ENCODE measurements around the gene SLC2A4.
A peak's percentile ranks its signal among the peaks of the same experiment; 100 is the strongest.
"Not testable (repeated sequence)": the region's sequence is repeated elsewhere in the genome, so short reads cannot be mapped to it uniquely, and the experiment has no call there.

Gene SLC2A4

GRCh38 chr17:7330638-7331015, 49.1 kb downstream of the SLC2A4 start:
- no peak for DNase-seq
- Mint-ChIP-seq H3K9me3 (no peaks in the 10 kb centered on the region), H3K4me3 (peak overlapping the region; percentile 83 to 93), H3K27ac (peak overlapping the region in 1 of 2 donors; percentile 75), H3K4me1 (peaks cover 80% of the 10 kb centered on the region), H3K27me3 (no peaks in the 10 kb centered on the region)
- no peak for ATAC-seq

GRCh38 chr17:7332111-7332510, 50.6 kb downstream of the SLC2A4 start:
- H3K27me3 Mint-ChIP-seq: no peaks in the 10 kb centered on the region
- H3K9me3 Mint-ChIP-seq: no peaks in the 10 kb centered on the region
- H3K27ac Mint-ChIP-seq: no peak overlapping the region
- ATAC-seq: no peak
- H3K4me3 Mint-ChIP-seq: peak overlapping the region; percentile 56 to 62
- H3K4me1 Mint-ChIP-seq: peaks cover 82% of the 10 kb centered on the region
- DNase-seq: no peak

- ATAC-seq, H3K27me3 Mint-ChIP-seq, H3K9me3 Mint-ChIP-seq: not testable (repeated sequence)
- Mint-ChIP-seq H3K27ac (peak overlapping the region; percentile 7 to 17), H3K4me3 (peak overlapping the region; percentile 56 to 62), H3K4me1 (peaks cover 82% of the 10 kb centered on the region)
- peak in 1 of 2 donors; percentile 72 for DNase-seq
Observed at GRCh38 chr17:7332600-7333069, 51.1 kb downstream of the SLC2A4 start.

- ATAC-seq: no peak
- Mint-ChIP-seq H3K9me3 (no peaks in the 10 kb centered on the region), H3K27me3 (no peaks in the 10 kb centered on the region), H3K27ac (peak overlapping the region; percentile 44 to 81), H3K4me3 (peak overlapping the region; percentile 83 to 88), H3K4me1 (peaks cover 88% of the 10 kb centered on the region)
- DNase-seq: no peak
Observed at GRCh38 chr17:7334938-7335538, 53.5 kb downstream of the SLC2A4 start.

- not testable (repeated sequence) for H3K9me3 Mint-ChIP-seq
- H3K4me1 Mint-ChIP-seq: peaks cover 85% of the 10 kb centered on the region
Observed at GRCh38 chr17:7335765-7336164, 54.2 kb downstream of the SLC2A4 start.

GRCh38 chr17:7336240-7337175, 55.0 kb downstream of the SLC2A4 start, which contains the start of gene ACAP1:
ACAP1 (plus strand) TSS chr17:7336529; CDS start chr17:7336735, 206 bp downstream.
- Mint-ChIP-seq H3K27ac (peak within 1 kb of the TSS; percentile 81 to 99), H3K9me3 (no peaks in the 10 kb centered on the region), H3K4me3 (peak within 1 kb of the TSS; percentile 83 to 88), H3K27me3 (no peaks in the 10 kb centered on the region), H3K4me1 (peaks cover 83% of the 10 kb centered on the region)
- DNase-seq (peak; percentile 58 to 78), ATAC-seq (peak; percentile 93)

More at GRCh38 chr17:7335765-7336164, 54.2 kb downstream of the SLC2A4 start:
- Mint-ChIP-seq H3K4me3 (peak overlapping the region; percentile 83 to 88), H3K27ac (peak overlapping the region; percentile 44 to 81)
- not testable (repeated sequence) for H3K27me3 Mint-ChIP-seq, ATAC-seq, DNase-seq

- peak overlapping the region; percentile 34 to 99 for H3K27ac Mint-ChIP-seq
Observed at GRCh38 chr17:7337600-7337999, 56.1 kb downstream of the SLC2A4 start.

More at GRCh38 chr17:7337600-7337999, 56.1 kb downstream of the SLC2A4 start:
- Mint-ChIP-seq H3K4me3 (peak overlapping the region; percentile 83 to 88), H3K4me1 (peaks cover 82% of the 10 kb centered on the region)
- not testable (repeated sequence) for H3K27me3 Mint-ChIP-seq, ATAC-seq, H3K9me3 Mint-ChIP-seq, DNase-seq

Measured in stimulated activated naive CD8-positive, alpha-beta T cell treated with anti-CD3 and anti-CD28 coated beads, Interleukin-15, amount 100 ng/mL, for 72 hours (primary cell).